Measurements from ENCODE around the gene ANO3. TPM values are rescaled to one million over a fixed set of nuclear protein-coding genes. Genes with fewer than 3 reads are reported as not detected.
"Not testable (repeated sequence)": the region's sequence is repeated elsewhere in the genome, so short reads cannot be mapped to it uniquely, and the experiment has no call there.

The ANO3 gene
- polyA plus RNA-seq, 3 donors: 2.6 to 4.7 (median 3.8) TPM

DNA sequence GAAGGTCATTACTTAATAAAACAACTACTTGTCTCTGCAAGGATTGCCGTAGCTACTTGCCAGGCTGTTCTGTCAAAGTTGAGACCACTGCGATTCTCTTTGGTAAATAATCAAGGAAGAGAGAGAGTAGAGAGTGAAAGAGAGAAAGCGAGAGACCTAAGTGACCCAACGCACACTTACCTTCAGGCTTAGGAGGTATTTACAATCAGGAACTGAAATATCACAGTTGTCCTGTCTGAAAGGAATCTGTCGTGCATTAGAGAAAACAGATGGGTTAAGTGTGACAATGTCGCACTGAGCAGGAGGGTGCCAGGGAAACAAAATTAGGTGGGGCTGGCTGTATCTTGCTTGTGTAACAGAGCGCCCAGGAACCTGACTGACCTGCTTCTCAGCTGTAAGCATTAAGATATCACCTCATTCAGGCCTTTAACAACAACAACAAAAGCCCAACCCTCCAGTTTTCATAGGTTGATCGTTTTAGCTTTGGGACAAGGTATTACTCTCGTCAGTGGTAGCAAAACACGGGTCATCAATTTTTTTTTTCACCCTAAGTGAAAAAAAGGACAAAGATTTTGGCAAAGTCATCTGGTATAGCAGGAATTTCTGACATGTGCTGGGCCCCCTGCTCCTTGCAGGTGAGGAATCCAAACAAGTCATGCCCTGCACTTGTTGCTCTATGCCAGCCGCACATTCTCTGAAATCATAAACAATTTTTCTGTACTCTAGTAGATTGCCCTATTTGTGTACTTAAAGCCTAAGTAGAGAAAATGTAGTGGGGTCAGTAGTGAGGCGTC is 240.1 kb downstream of the ANO3 start, which contains the start of gene MUC15:
MUC15 (minus strand) TSS at position 403 of the 794 bp plus-strand sequence. CDS start 5,169 bp downstream, outside the sequence.
- no peak for DNase-seq (ENCODE audit: low read depth in 3 of 3, low spot score in 2 of 3)

DNA sequence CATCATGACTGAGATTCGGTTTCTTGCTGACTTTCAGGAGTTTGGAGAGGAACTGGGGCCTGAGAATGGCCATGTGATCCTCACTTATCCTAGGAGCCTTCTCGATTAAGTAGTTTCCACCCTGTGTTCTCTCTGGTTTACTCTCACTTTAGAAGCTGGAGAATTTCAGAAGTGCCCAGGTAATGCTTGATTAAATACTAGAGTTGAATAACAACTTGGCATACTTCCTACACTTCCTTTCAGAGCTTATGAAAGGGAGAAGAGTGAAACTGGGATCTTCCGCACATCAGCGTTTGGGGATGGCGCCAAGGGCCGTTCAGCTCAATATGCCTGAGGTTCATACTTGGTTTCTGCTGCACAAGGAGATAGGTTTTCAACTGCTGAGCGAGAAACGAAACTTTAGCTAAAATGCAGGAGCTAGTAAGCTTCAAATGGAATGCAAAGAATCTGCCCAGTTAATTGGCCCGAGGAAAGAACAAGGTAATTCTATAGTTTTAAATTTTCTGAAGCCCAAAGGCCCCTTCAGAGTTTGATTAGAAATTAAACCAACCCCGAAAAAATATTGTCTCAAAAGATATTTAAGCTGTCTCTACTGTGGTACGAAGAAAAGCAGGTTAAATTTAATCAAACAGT is 241.0 kb downstream of the ANO3 start:
- no peak for DNase-seq (ENCODE audit: low read depth in 3 of 3, low spot score in 2 of 3)

DNA sequence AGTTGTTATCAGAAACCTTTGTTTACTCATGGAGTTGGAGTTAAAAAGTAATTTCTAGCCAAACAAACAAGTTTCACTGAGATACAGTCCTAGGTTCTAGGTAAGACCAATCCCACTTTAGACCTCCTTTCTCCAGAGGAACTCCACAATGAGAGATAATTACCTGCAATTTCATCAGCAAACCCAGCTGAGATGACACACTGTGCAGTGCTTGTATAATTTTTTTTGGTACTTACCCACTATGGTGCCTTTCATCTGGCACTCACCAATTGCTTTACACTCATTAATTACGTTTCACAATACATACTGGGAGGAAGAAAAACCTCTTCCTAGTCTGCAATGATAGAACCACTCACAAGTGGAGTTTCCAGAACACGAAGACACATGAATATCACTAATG is 242.0 kb downstream of the ANO3 start:
- no peak for DNase-seq (ENCODE audit: low read depth in 3 of 3, low spot score in 2 of 3)

DNA sequence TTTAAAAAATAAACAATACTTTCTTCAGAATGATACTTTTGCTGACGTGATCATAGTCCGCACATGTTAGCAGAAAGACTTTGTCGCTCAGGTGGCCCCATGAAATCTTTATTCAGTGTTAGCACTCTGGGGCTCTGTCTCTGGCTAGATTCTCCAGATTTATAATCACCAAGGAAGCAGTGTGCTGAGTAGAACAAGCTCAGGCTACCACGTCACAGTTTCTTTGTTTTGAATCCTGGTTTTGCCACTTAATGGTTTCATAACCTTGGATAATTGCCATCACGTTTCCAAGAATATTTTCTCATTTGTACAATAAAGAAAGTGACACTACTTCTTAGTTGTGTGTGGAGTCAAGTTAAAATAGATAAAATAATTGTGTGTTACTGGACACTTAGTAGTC is 244.0 kb downstream of the ANO3 start:
- no peak for DNase-seq (ENCODE audit: low read depth in 3 of 3, low spot score in 2 of 3)

DNA sequence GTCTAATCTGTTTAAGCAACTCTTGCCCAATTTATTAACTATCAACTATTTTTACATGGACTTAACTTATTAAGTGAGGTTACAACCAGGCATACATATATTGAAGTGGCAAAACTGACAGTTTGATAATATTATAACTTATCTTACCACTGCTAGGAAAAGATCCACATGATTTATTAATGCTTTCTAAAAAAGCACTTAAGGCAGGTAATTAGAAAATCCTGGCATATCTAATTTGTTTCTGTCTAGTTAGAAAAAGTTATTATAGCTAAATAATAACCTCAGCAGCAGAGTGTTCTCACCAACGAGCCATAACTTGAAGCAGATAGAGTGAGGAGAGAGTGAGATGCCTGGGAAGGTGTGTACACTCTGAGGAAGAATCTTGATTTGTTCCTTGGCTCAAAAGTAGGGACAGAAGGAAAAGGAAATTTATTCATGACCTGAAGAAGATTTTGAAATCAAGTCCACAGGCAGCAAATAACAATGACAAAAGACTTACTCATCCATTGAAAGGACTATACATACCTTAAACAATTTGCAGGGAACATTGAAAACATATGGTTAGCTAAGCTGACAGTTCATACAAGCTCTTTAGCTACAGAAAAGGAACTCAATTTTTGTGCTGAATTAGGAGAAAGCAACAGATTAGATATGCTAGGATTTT is 247.2 kb downstream of the ANO3 start:
- DNase-seq (ENCODE audit: low read depth in 3 of 3, low spot score in 2 of 3): no peak

DNA sequence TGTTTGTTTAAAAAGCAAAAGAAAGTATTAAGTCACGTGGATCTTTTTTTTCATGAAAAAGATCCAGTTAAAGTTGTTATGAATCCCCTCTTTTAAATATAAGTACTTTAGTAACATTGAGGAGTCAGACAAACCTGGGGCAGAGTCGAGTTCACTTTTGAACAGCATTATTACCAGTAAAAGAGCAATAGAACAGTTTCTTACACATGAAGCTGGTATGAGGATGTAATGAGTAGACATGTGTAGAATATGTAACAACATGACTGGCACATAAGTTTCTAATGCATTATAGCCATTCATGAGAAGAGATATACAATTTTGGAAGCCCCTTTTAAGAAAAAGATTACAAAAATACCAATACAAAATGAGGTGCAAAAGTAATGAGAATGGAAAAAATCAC is 247.8 kb downstream of the ANO3 start:
- no peak for DNase-seq (ENCODE audit: low read depth in 3 of 3, low spot score in 2 of 3)

DNA sequence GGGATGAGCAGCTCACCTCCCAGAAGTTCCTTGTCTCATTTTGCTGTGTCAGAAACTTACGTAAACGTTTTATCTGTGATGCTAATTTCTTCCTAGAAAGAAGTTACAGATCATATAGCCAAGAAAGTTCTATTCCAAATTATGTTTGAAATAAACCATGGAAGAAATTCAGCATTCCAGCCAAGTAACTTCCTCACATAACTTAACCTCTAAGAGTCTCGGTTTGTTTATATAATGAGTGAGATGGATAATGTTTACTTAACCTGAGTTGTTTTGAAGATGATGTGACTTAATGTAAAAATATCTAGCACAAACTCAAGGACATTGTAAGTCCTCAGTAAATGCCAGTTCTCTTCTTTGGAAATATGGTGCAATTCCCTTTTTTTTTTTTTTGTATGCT is 249.0 kb downstream of the ANO3 start:
- DNase-seq (ENCODE audit: low read depth in 3 of 3, low spot score in 2 of 3): no peak

DNA sequence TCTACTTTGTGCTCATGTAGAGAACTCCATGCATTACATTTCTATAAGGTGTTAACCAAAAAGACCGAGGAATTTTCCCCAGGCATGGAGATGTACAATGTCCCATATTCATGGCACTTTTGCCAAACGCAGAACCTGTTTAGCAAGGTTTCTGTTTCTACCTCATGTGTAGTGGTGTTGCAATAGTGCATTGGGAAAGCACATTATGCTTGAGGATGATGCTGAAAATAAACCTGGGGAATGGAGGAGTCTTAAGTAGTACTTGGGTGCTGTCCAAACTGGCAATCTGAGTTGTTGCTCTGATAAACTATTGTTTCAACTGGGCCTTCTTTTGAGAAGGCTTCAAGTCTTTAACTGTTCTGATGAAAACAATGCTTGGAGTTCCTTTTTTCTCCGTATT is 251.6 kb downstream of the ANO3 start:
- no peak for DNase-seq (ENCODE audit: low read depth in 3 of 3, low spot score in 2 of 3)

DNA sequence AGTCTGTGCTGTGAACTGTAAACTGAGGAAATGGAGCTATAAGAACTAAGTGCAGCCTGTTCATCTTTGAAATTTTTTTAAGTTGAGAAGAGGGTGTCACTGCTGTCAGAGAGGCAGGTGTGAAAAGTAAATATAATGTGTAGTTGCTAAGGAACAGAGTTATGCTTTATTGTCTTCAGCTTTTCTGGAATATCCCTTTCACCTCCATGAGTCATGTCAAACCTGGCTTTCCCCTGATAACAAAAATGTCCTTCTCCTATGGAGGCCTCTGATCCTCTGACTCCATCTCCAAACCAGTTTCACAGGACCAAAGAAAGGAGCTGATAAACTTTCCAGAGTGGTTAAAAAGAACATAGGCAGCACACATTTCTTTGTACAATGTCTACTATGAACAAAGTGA is 252.9 kb downstream of the ANO3 start:
- no peak for DNase-seq (ENCODE audit: low read depth in 3 of 3, low spot score in 2 of 3)

DNA sequence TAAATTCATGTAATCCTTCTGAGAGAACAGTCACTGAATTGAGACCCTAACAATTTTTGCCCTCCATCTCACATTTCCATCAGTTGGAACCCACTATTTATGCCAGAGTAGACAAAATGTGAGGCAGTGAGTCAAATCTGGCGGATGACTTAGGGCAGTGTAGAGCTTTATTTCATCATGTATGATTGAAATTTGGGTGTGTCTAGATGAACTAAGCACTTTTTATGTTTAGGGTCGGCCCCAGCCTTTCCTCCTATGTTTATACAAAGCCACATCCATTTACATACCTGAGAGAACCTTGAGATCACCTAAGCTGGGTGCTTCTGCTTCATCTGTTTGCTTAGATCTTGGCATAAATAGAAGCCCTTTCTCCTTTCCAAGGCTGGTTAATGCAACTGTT is 255.1 kb downstream of the ANO3 start:
- DNase-seq (ENCODE audit: low read depth in 3 of 3, low spot score in 2 of 3): no peak

DNA sequence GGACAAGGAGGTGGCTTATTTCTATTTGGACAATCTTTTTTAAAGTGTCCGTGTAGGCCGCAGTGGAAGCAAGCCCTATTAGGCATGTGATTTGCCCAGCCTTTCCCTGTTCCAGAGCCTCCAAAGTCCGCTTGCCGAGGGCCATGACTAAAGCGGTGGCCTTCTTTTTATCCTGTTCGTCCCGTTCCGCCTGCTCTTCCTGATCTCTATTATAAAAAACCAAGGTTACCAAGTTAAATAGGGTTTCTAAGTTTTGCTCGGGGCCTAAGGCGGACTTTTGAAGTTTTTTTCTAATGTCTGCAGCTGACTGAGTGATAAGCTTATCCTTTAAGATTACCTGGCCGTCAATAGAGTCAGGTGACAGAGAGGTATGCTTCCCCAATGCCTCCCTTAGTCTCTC is 261.8 kb downstream of the ANO3 start:
- no peak for DNase-seq (ENCODE audit: low read depth in 3 of 3, low spot score in 2 of 3)

DNA sequence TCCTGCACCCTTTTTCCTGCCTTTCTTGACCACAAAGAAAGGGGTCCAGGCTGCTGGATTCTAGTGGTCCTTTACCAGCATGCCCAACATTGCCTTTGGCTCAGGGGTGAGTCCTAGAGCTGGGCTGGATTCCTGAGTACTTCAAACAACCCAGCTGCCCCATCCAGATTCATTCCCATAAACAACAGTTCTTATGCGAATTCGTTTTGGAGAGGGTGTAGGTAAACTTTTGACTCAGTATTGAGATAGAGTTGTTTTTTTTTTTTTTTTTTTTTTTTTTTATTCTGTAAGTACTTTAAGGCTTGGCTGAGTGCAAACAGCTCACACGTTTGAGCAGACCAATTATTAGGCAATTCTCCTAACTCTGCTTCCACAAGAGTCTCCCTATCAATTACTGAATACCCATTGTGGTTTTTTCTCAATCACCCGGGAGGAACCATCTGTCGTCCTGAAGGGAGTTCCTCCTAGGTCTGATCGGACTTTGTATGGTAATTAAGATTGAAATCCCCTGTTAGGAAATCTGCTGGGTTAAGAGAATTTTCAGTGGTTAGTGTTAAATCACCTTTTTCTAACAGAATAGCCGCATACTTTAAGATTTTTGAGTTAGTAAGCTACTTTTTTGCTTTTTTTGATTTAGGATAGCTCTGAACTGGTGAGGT is 263.4 kb downstream of the ANO3 start:
- not testable (repeated sequence) for DNase-seq (ENCODE audit: low read depth in 3 of 3, low spot score in 2 of 3)

DNA sequence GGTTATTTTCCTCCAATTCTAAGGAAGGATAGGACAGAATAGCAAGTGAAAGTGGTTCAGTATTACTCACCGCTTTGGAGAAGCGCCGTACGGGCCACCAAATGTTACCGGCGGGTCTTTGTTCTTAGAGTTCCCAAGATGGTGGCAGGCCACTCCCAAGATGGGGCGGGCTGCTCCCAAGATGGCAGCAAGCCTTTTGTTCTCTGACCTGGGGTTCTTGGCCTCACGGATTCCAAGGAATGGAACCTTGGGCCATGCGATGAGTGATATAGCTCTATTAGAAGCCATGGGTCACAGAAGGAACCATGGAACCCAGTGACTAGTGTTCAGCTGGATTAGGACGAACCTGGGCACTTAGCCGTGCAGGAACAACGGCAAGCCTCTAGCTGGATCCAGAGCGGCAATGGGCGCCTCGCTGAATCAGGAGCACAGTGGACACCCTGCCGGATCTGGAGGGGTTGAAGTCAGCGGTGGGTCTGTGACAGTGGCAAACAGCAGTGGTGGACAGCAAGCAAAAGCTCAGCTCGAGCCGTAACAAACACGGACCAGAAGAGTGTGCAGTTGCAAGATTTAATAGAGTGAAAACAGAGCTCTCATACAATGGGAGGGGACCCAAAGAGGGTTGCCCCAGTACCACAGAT is 265.2 kb downstream of the ANO3 start:
- DNase-seq (ENCODE audit: low read depth in 3 of 3, low spot score in 2 of 3): not testable (repeated sequence)

DNA sequence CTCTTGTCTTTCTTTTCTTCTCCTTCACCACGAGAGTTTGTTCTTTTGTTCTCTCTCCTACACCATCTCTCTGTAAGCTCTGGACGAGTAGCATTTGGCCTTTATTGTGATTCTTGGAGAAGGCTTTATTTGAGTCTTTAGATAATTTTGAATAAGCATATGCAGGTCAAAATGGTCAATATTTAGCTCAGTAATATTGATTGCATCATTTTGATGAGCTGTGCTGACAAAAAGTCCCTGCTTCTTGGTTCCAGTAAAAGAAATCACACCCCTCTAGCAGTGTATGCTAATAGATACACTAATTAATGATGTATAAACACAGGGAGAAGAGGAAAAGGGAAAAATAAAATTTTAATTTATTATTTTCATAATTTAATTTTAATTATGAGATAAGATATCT is 266.0 kb downstream of the ANO3 start:
- no peak for DNase-seq (ENCODE audit: low read depth in 3 of 3, low spot score in 2 of 3)

DNA sequence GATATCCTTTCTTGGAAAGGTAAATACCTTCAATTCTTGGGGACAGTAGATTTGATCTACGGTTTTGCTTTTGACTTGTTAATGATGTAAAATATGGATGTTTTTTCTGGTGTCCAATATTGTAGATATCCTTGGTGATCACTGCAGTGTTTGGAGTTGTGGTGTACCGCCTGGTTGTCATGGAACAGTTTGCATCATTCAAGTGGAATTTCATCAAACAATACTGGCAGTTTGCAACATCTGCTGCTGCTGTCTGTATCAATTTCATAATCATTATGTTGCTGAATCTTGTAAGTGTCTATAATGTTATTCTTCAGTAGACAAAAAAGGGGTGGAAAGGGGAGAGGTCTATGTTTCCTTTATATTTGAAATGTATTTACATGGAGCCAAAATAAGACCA is 267.5 kb downstream of the ANO3 start:
- no peak for DNase-seq (ENCODE audit: low read depth in 3 of 3, low spot score in 2 of 3)

DNA sequence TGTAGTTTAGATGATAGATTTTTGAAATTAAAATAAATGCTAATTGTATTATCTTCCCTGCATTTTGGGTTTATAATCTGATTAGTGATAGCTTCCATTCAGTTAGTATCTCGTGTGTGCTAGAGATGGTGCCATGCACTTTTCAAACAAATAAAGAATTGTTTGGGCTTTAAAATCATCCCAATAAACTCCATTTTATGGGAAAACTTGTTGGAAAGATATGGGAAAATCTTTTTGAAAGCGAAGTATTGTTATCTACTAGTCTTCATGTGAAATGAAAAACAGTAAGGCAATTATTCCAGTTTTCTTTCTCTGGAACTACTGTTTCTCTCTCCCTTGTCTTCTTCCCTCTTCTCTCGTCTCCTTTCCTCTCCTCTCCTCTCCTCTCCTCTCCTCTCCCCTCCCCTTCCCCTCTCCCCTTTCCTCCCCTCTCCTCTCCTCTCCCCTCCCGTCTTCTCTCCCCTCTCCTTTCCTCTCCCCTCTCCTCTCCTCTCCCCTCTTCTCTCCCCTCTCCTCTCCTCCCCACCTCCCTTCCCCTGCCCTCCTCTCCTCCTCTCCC is 268.0 kb downstream of the ANO3 start:
- DNase-seq (ENCODE audit: low read depth in 3 of 3, low spot score in 2 of 3): no peak

DNA sequence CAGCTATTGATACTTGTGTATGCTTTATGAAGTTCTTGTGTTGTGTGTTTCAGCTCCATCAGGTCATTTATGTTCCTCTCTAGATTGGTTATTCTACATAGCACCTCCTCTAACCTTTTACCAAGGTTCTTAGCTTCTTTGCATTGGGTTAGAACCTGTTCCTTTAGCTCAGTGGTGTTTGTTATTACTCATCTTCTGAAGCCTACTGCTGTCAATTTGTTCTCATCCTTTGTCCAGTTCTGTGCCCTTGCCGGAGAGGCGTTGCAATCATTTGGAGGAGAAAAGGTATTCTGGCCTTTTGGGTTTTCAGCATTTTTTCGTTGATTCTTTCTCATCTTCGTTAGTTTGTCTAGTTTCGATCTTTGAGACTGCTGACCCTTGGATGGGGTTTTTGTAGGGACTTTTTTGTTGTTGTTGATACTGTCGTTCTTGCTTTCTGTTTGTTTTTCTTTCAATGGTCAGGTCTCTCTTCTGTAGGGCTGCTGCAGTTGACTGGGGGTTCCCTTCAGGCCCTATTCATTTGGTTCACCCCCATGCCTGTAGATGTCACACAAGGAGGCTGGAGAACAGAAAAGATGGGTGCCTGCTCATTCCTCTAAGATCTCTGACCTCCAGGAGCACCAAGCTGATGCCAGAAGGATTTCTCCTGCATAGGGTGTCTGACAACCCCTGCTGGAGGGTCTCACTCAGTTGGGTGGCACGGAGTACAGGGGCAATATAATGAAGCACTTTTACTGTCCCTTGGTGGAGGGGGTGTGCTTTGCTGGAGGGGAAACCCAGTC is 276.0 kb downstream of the ANO3 start:
- DNase-seq (ENCODE audit: low read depth in 3 of 3, low spot score in 2 of 3): no peak

DNA sequence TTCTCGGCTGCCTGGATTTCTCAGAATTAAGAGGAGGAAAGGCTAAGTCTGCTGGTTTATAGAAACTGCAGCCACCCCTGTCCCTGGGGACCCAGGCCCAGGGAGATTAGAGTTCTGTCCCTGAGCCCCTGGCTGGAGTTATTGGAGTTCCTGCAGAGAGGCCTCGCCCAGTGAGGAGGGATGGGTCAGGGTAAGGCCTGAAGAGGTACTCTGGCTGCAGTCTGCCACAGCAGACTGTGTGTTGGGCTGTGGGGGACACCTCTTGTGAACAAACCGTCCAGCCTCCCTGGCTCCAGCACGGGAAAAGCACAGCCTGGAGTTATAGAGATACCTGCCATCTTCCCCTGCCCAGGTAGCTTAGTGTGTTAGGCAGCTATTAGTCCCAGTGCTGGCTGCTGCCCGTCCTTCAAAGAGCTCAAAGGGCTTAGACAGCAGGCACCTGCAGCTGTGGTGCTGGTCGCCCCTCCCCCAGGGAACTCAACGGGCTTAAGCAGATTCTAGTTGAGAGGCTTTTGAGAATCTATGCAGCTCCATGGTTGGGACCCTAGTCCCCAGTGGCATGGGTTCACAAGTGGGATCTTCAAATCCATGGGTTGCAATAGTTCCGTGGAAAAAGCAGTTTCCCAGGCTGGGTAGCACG is 276.7 kb downstream of the ANO3 start:
- no peak for DNase-seq (ENCODE audit: low read depth in 3 of 3, low spot score in 2 of 3)

DNA sequence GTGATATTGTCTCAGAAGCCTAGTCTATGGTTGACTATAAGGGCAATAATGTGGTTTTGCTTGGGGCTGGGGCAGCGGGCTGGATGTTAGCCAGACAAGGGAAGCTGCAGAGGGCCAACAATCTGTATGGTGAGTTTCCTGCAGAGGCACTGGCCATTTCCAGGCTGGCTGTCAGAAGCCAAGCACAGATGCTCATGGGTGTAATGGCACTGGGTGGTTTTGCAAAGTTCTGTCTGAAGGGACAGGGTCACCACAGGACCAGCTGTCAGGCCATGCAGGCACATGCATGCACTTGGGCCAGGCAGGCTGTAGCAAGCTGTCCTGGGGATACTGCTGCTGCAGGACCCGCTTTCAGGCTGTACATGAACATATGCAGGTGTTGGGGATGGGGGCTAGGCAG is 281.8 kb downstream of the ANO3 start:
- DNase-seq (ENCODE audit: low read depth in 3 of 3, low spot score in 2 of 3): no peak
